Measurements from ENCODE around the gene RASSF10. TPM values are rescaled to one million over a fixed set of nuclear protein-coding genes. Genes with fewer than 3 reads are reported as not detected.

RASSF10 gene
- total RNA-seq, 1 donor from 2014 or later, result 0.25 TPM

DNA sequence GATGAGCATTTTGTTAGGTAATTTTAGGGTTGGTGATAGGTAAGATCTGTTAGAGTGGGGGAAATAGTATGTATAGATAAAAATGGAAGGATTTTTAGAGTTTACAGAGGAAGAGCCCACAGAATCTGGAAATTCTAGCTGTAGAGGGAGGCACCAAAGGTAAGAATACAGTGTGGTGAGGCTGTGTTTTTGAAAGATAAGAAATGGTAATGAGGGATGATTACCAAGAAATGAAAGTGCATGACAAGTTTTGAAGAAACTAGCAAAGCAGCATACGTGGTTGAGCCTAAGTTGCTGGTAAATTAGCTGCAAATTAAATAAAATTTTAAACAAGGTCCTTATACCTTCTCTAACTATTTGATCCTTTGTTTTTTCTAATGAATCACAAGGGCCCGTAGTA lies 14.6 kb upstream of the RASSF10 start:
- intact Hi-C loops (cut with micrococcal nuclease), result no loop called here

DNA sequence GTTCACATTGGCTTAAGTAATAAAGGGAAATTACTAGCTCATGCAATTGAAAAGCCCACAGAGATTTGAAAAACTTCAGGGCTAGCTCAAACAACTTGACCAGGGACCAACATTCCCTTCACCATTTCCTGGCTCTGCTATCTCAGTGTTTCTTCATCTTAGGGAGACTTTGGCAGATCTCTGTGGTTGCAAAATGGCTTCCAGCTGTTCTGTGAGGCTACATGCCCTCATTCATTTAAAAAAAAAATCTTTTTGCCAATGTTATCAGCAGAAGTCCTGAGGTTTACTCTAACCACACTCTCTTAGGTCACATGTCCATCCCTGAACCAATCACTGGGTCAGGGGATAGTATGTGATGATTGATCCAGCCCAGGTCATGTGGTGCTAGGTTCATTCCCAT lies 13.9 kb upstream of the RASSF10 start:
- TF ChIP-seq, protein P1, sequence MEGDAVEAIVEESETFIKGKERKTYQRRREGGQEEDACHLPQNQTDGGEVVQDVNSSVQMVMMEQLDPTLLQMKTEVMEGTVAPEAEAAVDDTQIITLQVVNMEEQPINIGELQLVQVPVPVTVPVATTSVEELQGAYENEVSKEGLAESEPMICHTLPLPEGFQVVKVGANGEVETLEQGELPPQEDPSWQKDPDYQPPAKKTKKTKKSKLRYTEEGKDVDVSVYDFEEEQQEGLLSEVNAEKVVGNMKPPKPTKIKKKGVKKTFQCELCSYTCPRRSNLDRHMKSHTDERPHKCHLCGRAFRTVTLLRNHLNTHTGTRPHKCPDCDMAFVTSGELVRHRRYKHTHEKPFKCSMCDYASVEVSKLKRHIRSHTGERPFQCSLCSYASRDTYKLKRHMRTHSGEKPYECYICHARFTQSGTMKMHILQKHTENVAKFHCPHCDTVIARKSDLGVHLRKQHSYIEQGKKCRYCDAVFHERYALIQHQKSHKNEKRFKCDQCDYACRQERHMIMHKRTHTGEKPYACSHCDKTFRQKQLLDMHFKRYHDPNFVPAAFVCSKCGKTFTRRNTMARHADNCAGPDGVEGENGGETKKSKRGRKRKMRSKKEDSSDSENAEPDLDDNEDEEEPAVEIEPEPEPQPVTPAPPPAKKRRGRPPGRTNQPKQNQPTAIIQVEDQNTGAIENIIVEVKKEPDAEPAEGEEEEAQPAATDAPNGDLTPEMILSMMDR (IDR thresholded peaks at IDR 0.05; ENCODE audit: borderline replicate concordance), result no peak
- H3K4me3 ChIP-seq, result no peak overlapping the region
- H3K9me3 ChIP-seq (replicated peaks), result peaks cover 3% of the 10 kb centered on the region
- H3K36me3 ChIP-seq, result no peaks in the 10 kb centered on the region
- DNase-seq, result no peak
- no peaks in the 10 kb centered on the region for H3K4me1 ChIP-seq
- H3K27me3 ChIP-seq (ENCODE audit: low read depth), result peaks cover 9% of the 10 kb centered on the region
- peak overlapping the region; percentile 60 for H3K27ac ChIP-seq (replicated peaks)
- intact Hi-C loops (cut with micrococcal nuclease), result no loop called here

More for the DNA sequence above, 14.6 kb upstream of the RASSF10 start:
- H3K27me3 ChIP-seq (ENCODE audit: low read depth), result peaks cover 2% of the 10 kb centered on the region
- H3K4me3 ChIP-seq, result no peak overlapping the region
- TF ChIP-seq, protein P1 (IDR thresholded peaks at IDR 0.05; ENCODE audit: borderline replicate concordance), result no peak
- no peak for DNase-seq
- no peaks in the 10 kb centered on the region for H3K4me1 ChIP-seq
- H3K27ac ChIP-seq (replicated peaks), result peak overlapping the region; percentile 60
- peaks cover 3% of the 10 kb centered on the region for H3K9me3 ChIP-seq (replicated peaks)
- no peaks in the 10 kb centered on the region for H3K36me3 ChIP-seq

DNA sequence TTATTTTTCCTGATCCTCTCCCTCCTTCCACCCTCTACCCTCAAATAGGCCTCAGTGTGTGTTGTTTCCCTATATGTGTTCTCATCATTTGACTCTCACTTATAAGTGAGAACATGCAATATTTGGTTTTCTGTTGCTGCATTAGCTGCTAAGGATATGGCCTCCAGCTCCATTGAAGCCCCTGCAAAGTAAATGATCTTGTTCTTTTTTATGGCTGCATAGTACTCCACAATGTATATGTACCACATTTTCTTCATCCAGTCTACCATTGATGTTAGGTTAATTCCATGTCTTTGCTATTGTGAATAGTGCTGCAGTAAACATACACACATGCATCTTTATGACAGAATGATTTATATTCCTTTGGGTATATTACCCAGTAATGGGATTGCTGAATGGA lies 13.3 kb upstream of the RASSF10 start:
- Histone ChIP-seq H3K27ac (replicated peaks) (no peak overlapping the region), H3K27me3 (ENCODE audit: low read depth) (peaks cover 14% of the 10 kb centered on the region), H3K9me3 (replicated peaks) (peaks cover 3% of the 10 kb centered on the region), H3K36me3 (no peaks in the 10 kb centered on the region), H3K4me3 (no peak overlapping the region), H3K4me1 (no peaks in the 10 kb centered on the region)
- intact Hi-C loops (cut with micrococcal nuclease), result no loop called here
- TF ChIP-seq, protein P1 (IDR thresholded peaks at IDR 0.05; ENCODE audit: borderline replicate concordance), result no peak
- DNase-seq, result no peak

DNA sequence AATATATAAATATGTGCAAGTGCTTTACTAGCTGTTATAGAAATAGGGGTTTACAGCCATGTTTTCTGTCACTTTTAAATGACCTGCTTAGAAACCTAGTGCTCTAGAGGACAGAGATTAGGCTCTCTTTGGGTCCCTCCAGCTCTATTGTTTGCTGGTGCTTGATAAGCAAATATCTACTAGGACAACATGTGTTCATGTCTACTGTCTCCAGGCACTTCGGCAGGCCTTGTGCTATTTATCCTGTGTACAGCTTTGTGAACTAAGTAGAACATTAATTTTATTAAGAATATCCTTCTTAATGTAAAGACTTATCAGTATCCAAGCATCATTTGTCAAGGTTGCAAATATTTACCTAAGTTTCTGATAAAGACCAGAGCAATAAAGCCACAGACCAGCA lies 11.9 kb upstream of the RASSF10 start:
- DNase-seq, result no peak
- Histone ChIP-seq H3K27ac (replicated peaks) (no peak overlapping the region), H3K4me3 (no peak overlapping the region), H3K27me3 (ENCODE audit: low read depth) (peaks cover 18% of the 10 kb centered on the region), H3K36me3 (no peaks in the 10 kb centered on the region), H3K4me1 (no peaks in the 10 kb centered on the region), H3K9me3 (replicated peaks) (peaks cover 3% of the 10 kb centered on the region)
- TF ChIP-seq, protein P1 (IDR thresholded peaks at IDR 0.05; ENCODE audit: borderline replicate concordance), result no peak
- intact Hi-C loops (cut with micrococcal nuclease), result no loop called here

- Histone ChIP-seq H3K36me3 (no peaks in the 10 kb centered on the region), H3K9me3 (replicated peaks) (peaks cover 3% of the 10 kb centered on the region), H3K4me1 (no peaks in the 10 kb centered on the region), H3K27ac (replicated peaks) (no peak overlapping the region), H3K27me3 (ENCODE audit: low read depth) (peaks cover 22% of the 10 kb centered on the region), H3K4me3 (no peak overlapping the region)
- no peak for DNase-seq
- intact Hi-C loops (cut with micrococcal nuclease), result no loop called here
- TF ChIP-seq, protein P1 (IDR thresholded peaks at IDR 0.05; ENCODE audit: borderline replicate concordance), result no peak
Observed at GRCh38 chr11:12998336-12998735, 10.8 kb upstream of the RASSF10 start.

DNA sequence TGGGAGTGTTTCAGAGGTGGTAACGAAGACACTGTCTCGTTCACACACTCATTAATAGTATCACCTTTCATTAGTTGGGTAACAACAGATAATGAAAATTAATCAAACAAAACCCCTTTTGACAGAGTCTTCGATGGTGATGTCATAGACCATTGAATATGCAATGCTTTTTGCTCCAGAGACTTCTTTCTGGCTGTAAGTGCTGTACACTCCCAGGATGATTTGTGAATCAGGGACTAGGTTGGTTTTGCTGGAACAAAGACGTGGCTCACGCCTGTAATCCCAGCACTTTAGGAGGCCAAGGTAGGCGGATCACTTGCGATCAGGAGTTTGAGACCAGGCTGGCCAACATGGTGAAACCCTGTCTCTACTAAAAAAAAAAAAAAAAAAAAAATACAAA lies 9.5 kb upstream of the RASSF10 start:
- DNase-seq, result no peak
- intact Hi-C loops (cut with micrococcal nuclease), result no loop called here
- Histone ChIP-seq H3K36me3 (no peaks in the 10 kb centered on the region), H3K4me1 (no peaks in the 10 kb centered on the region), H3K9me3 (replicated peaks) (peaks cover 3% of the 10 kb centered on the region), H3K4me3 (no peak overlapping the region), H3K27ac (replicated peaks) (no peak overlapping the region), H3K27me3 (ENCODE audit: low read depth) (peaks cover 31% of the 10 kb centered on the region)
- TF ChIP-seq, protein P1 (IDR thresholded peaks at IDR 0.05; ENCODE audit: borderline replicate concordance), result no peak
